Measurements from ENCODE around the gene PTH1R. TPM values are rescaled to one million over a fixed set of nuclear protein-coding genes. Genes with fewer than 3 reads are reported as not detected.

The PTH1R gene
- total RNA-seq, 1 experiment from 2014 or later, result 1.0 TPM

- no peaks in the 10 kb centered on the region for H3K4me1 ChIP-seq (ENCODE audit: insufficient read depth, low read length)
- H3K56ac ChIP-seq (ENCODE audit: insufficient read length, low read depth, low read length), result no peak overlapping the region
- H4K5ac ChIP-seq (ENCODE audit: insufficient read length, low read depth, low read length), result no peak overlapping the region
- no peaks in the 10 kb centered on the region for H3K79me2 ChIP-seq (ENCODE audit: insufficient read depth, low read length)
- Mint-ChIP-seq H3K4me3 (no peak overlapping the region), H3K27ac (no peak overlapping the region; a peak in 1 of 7 replicates), H3K4me1 (peaks cover 3% of the 10 kb centered on the region in 2 experiments; a peak in 3 of 4 replicates), H3K9me3 (no peaks in the 10 kb centered on the region), H3K27me3 (ENCODE audit: low read depth) (peaks cover 2% of the 10 kb centered on the region; the same call in 1 of the 2 replicates), H3K36me3 (ENCODE audit: insufficient read depth in 1 of 3, low read depth in 3 of 3) (no peaks in the 10 kb centered on the region)
- no peak overlapping the region; the same call in 1 of the 2 replicates for H3K14ac ChIP-seq (ENCODE audit: insufficient read depth, low read length)
- H3K4ac ChIP-seq (ENCODE audit: low read depth, low read length), result no peak overlapping the region
- no peaks in the 10 kb centered on the region for H4K20me1 ChIP-seq (ENCODE audit: control insufficient read depth, insufficient read depth, insufficient read length)
- no peak for DNase-seq
- no peak overlapping the region for H3K18ac ChIP-seq (ENCODE audit: insufficient read length, low read depth, low read length)
- no peaks in the 10 kb centered on the region for H3K9me3 ChIP-seq (ENCODE audit: control insufficient read depth, low read depth, low read length)
- no peak overlapping the region for H2BK120ac ChIP-seq (ENCODE audit: low read depth, low read length, poor library complexity, severe bottlenecking)
- H3K79me1 ChIP-seq (ENCODE audit: insufficient read depth, low read depth, low read length, poor library complexity, severe bottlenecking), result no peaks in the 10 kb centered on the region
- H3T11ph ChIP-seq (ENCODE audit: low read length), result no peak overlapping the region
- no peak overlapping the region for H2AK5ac ChIP-seq (ENCODE audit: insufficient read length, low read length)
- no peak overlapping the region for H2BK12ac ChIP-seq (ENCODE audit: insufficient read length, low read depth, low read length)
- H3K27me3 ChIP-seq (ENCODE audit: insufficient read depth, low read length), result no peaks in the 10 kb centered on the region; the same call in 1 of the 2 replicates
- H3K9ac ChIP-seq (ENCODE audit: extremely low read depth, insufficient read length, low read length), result no peak overlapping the region
- no peak overlapping the region for H2BK15ac ChIP-seq (ENCODE audit: low read depth, low read length)
- no peak overlapping the region for H3K4me2 ChIP-seq (ENCODE audit: insufficient read depth, insufficient read length, low read length)
- no peak overlapping the region for H2BK5ac ChIP-seq (ENCODE audit: insufficient read length, low read length)
- no CpG with 5 or more reads among the region's 18 CpGs for WGBS (ENCODE audit: extremely low coverage, insufficient read length, low lambda C conversion rate)
- no peak overlapping the region for H4K91ac ChIP-seq (ENCODE audit: insufficient read length, low read depth, low read length)
- no peaks in the 10 kb centered on the region for H3K23me2 ChIP-seq (ENCODE audit: insufficient read length, low read depth, low read length, poor library complexity, severe bottlenecking)
- H2BK20ac ChIP-seq (ENCODE audit: low read depth, low read length, poor library complexity, severe bottlenecking), result no peak overlapping the region
- TF ChIP-seq CTCF (conservative IDR thresholded peaks at IDR 0.05), result no peak
- no peak overlapping the region for H4K8ac ChIP-seq (replicated peaks; ENCODE audit: insufficient read length, low read depth, low read length)
- H3K27ac ChIP-seq (ENCODE audit: insufficient read length, low read depth, low read length), result no peak overlapping the region
- H3K23ac ChIP-seq (ENCODE audit: insufficient read length, low read depth, low read length), result no peak overlapping the region
- no peak overlapping the region for H2AFZ ChIP-seq (ENCODE audit: low read length)
These were observed 27.0 kb downstream of the PTH1R start for GRCh38 chr3:46904303-46905212.

Measured in H9 (cell line).